Suprapubic skin (tissue), 4 donors: ENCODE data around the gene ZNF830. TPM values are rescaled to one million over a fixed set of nuclear protein-coding genes. Genes with fewer than 3 reads are reported as not detected.

Experiments used
- DNase-seq, 2 donors: peaks; one replicate each; pipeline ENCODE4 v3.0.0-alpha.2; 2019; ENCODE audit warnings: low spot score in 2 of 2
- H3K27ac ChIP-seq: fragments of 200-600 bp; sonication (generic); one replicate; pipeline ENCODE4 v1.5.1; 2019
- H3K27me3 ChIP-seq: fragments of 200-600 bp; sonication (generic); one replicate; pipeline ENCODE4 v1.5.1; 2019
- H3K36me3 ChIP-seq: fragments of 200-600 bp; sonication (generic); one replicate; pipeline ENCODE4 v1.5.1; 2019
- H3K4me1 ChIP-seq: fragments of 200-600 bp; sonication (generic); one replicate; pipeline ENCODE4 v1.5.1; 2019
- H3K4me3 ChIP-seq: fragments of 200-600 bp; sonication (generic); one replicate; pipeline ENCODE4 v1.5.1; 2019; ENCODE audit warnings: mild to moderate bottlenecking
- H3K9me3 ChIP-seq: fragments of 200-600 bp; sonication (generic); one replicate; pipeline ENCODE4 v1.5.1; 2019
- CTCF ChIP-seq, 2 donors: fragments of 200-600 bp in 1 of 2; fragments of 450-650 bp in 1 of 2; sonication (generic) in 1 of 2; IDR thresholded peaks; one replicate each; pipeline ENCODE4 v1.5.1; 2016 to 2019; ENCODE audit warnings: antibody characterized with exemption in 2 of 2, mild to moderate bottlenecking in 1 of 2, moderate library complexity in 1 of 2
- EP300 ChIP-seq: sonication (generic); formaldehyde crosslinking; IDR thresholded peaks from one replicate; pipeline ENCODE4 v1.6.1; 2017; ENCODE audit warnings: antibody characterized with exemption
- POLR2A ChIP-seq, 2 donors: fragments of 450-650 bp; IDR thresholded peaks; one replicate each; pipeline ENCODE4 v1.6.1; 2017; ENCODE audit warnings: antibody characterized with exemption in 2 of 2, mild to moderate bottlenecking in 2 of 2, moderate library complexity in 2 of 2
- POLR2AphosphoS5 ChIP-seq, 3 donors: sonication (generic); formaldehyde crosslinking; IDR thresholded peaks; one replicate each; pipeline ENCODE4 v1.6.1; 2017; ENCODE audit warnings: antibody characterized with exemption in 3 of 3
- WGBS: methylation state at CpG from one replicate; pipeline ENCODE4 v1.1.5; 2018; 5-methylcytosine and 5-hydroxymethylcytosine counted together
- total RNA-seq, 4 donors: library from RNA; depleted of rRNA; stranded (reverse); fragments of >200 nt; gene quantifications; one replicate each; pipeline ENCODE4 v1.1.0, GENCODE V29; 2016

ZNF830 gene
- total RNA-seq, 4 donors from 2014 or later: 10.0 to 16.1 (median 11.9) TPM

GRCh38 chr17:35010093-35010492, 48.8 kb downstream of the ZNF830 start:
- no peak for TF ChIP-seq POLR2AphosphoS5 (IDR thresholded peaks at IDR 0.05)
- no peak for TF ChIP-seq POLR2A (IDR thresholded peaks at IDR 0.05)
- no peak for TF ChIP-seq CTCF (IDR thresholded peaks at IDR 0.05)
- TF ChIP-seq EP300: no peak
- peaks cover 43% of the 10 kb centered on the region for H3K36me3 ChIP-seq
- no peak for DNase-seq

GRCh38 chr17:35011671-35012216, 50.4 kb downstream of the ZNF830 start:
- TF ChIP-seq POLR2A (IDR thresholded peaks at IDR 0.05) (no peak), CTCF (IDR thresholded peaks at IDR 0.05) (no peak), EP300 (no peak), POLR2AphosphoS5 (IDR thresholded peaks at IDR 0.05) (no peak)
- DNase-seq: no peak
- H3K4me3 ChIP-seq: no peak overlapping the region
- no peaks in the 10 kb centered on the region for H3K9me3 ChIP-seq
- H3K27me3 ChIP-seq: no peaks in the 10 kb centered on the region
- no peak overlapping the region for H3K27ac ChIP-seq
- 63% methylated on average over 5 of the region's 5 CpGs for WGBS
- peaks cover 58% of the 10 kb centered on the region for H3K36me3 ChIP-seq
- no peaks in the 10 kb centered on the region for H3K4me1 ChIP-seq

More at GRCh38 chr17:35010093-35010492, 48.8 kb downstream of the ZNF830 start:
- 69% methylated on average over 3 of the region's 3 CpGs for WGBS
- H3K4me3 ChIP-seq: no peak overlapping the region
- H3K27me3 ChIP-seq: no peaks in the 10 kb centered on the region
- H3K9me3 ChIP-seq: no peaks in the 10 kb centered on the region
- no peak overlapping the region for H3K27ac ChIP-seq
- H3K4me1 ChIP-seq: no peaks in the 10 kb centered on the region

Other genes with a start within 250 kb of the ZNF830 start
- 1 to 10 TPM in 3 of 4 donors, under 1 TPM in 1; 0.49 to 3.3 (median 1.5) TPM for gene CCT6B, start 80 bp upstream of the ZNF830 start, total RNA-seq
- 10 to 100 TPM; 30.7 to 84.3 (median 40.9) TPM for gene LIG3, start 19.0 kb downstream of the ZNF830 start, total RNA-seq
- 10 to 100 TPM; 12.8 to 24.0 (median 16.6) TPM for gene RFFL, start 102.2 kb downstream of the ZNF830 start, total RNA-seq
- gene RAD51D, start 158.3 kb downstream of the ZNF830 start, total RNA-seq: 1 to 10 TPM; 3.2 to 7.7 (median 6.4) TPM
- not detected for gene FNDC8, start 160.1 kb downstream of the ZNF830 start, total RNA-seq
- 10 to 100 TPM; 16.1 to 24.7 (median 20.1) TPM for gene NLE1, start 180.8 kb downstream of the ZNF830 start, total RNA-seq
- gene UNC45B, start 186.3 kb downstream of the ZNF830 start, total RNA-seq: not detected
- not detected for gene SLC35G3, start 232.9 kb downstream of the ZNF830 start, total RNA-seq